ENCODE results near the gene TSEN2. TPM values are rescaled to one million over a fixed set of nuclear protein-coding genes. Genes with fewer than 3 reads are reported as not detected.

Gene TSEN2
- polyA plus RNA-seq, 3 donors from 2014 or later: 3.0 to 13.8 (median 9.0) TPM

DNA sequence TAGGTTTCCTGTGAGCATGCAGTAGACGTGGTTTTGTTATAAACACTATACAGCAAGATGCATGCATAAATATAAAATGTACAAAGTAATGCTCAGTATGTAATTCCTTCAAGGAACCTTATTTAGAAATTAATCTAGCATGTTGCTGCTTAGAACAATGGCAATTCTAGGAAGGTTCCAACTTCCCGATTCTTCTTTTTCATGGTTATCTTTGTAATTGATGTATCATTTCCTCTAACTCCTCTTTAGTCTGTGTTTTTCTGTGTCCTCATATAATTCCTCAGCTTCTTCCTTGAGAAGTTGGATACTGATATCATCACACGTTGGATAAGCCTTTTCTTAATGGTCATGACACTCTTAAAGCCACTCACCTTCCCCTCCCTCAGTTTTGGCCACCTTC is 3.5 kb downstream of the TSEN2 start:
- Mint-ChIP-seq H3K4me1 (peaks cover 24 to 26% of the 10 kb centered on the region in 2 donors), H3K4me3 (no peak overlapping the region), H3K27me3 (ENCODE audit: low read depth in 3 of 3) (peaks cover 6 to 13% (median 10%) of the 10 kb centered on the region in 3 donors), H3K9me3 (no peaks in the 10 kb centered on the region), H3K27ac (no peak overlapping the region), H3K36me3 (peaks cover 0 to 4% (median 4%) of the 10 kb centered on the region in 3 donors)
- no peak for DNase-seq

DNA sequence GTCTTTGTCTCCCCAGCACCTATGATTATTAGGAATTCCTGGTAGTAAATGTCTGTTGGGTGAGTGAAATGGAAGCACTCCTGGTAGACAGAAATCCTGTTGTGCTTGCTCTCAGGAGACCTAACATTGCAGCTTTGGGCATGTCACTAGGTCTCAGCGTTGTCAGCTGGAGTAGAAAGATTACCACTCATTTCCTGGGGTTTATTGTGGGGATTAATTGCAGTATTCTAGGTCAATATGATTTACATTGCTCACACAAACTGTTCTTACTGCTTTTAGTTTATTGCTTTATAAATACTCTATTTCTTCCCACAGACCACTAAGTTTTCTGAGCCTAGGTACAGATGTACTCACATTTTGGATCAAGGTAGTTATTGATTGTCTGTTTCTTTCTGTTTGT is 5.1 kb downstream of the TSEN2 start:
- H3K27me3 Mint-ChIP-seq (ENCODE audit: low read depth in 3 of 3): peaks cover 3 to 4% (median 3%) of the 10 kb centered on the region in 3 donors
- H3K27ac Mint-ChIP-seq: no peak overlapping the region
- peaks cover 4 to 9% (median 5%) of the 10 kb centered on the region in 3 donors for H3K36me3 Mint-ChIP-seq

GRCh38 chr3:12489832-12490231 is 5.6 kb downstream of the TSEN2 start:
- Mint-ChIP-seq H3K27ac (no peak overlapping the region), H3K4me1 (peaks cover 6 to 9% of the 10 kb centered on the region in 2 donors), H3K4me3 (no peak overlapping the region), H3K9me3 (no peaks in the 10 kb centered on the region), H3K27me3 (ENCODE audit: low read depth in 3 of 3) (peaks cover 0 to 2% (median 0%) of the 10 kb centered on the region in 3 donors), H3K36me3 (peaks cover 4 to 9% (median 5%) of the 10 kb centered on the region in 3 donors)
- DNase-seq: no peak

More for the DNA sequence above, 5.1 kb downstream of the TSEN2 start:
- Mint-ChIP-seq H3K4me1 (peaks cover 11 to 14% of the 10 kb centered on the region in 2 donors), H3K4me3 (no peak overlapping the region), H3K9me3 (no peaks in the 10 kb centered on the region)
- no peak for DNase-seq

GRCh38 chr3:12490547-12490946 is 6.3 kb downstream of the TSEN2 start:
- Mint-ChIP-seq H3K27me3 (ENCODE audit: low read depth in 3 of 3) (peaks cover 0 to 2% (median 0%) of the 10 kb centered on the region in 3 donors), H3K36me3 (peaks cover 4 to 9% (median 5%) of the 10 kb centered on the region in 3 donors), H3K9me3 (no peaks in the 10 kb centered on the region), H3K4me1 (peaks cover 0 to 2% of the 10 kb centered on the region in 2 donors), H3K27ac (no peak overlapping the region), H3K4me3 (no peak overlapping the region)
- DNase-seq: no peak

- Mint-ChIP-seq H3K9me3 (no peaks in the 10 kb centered on the region), H3K36me3 (peaks cover 11 to 33% (median 28%) of the 10 kb centered on the region in 3 donors)
These were observed 11.6 kb downstream of the TSEN2 start for GRCh38 chr3:12495749-12496452.

GRCh38 chr3:12496453-12496761 is 12.1 kb downstream of the TSEN2 start:
- Mint-ChIP-seq H3K36me3 (peaks cover 11 to 37% (median 29%) of the 10 kb centered on the region in 3 donors), H3K4me3 (no peak overlapping the region), H3K27me3 (ENCODE audit: low read depth in 3 of 3) (peaks cover 0 to 2% (median 0%) of the 10 kb centered on the region in 3 donors), H3K9me3 (no peaks in the 10 kb centered on the region), H3K27ac (no peak overlapping the region), H3K4me1 (no peaks in the 10 kb centered on the region)
- no peak for DNase-seq

More at GRCh38 chr3:12495749-12496452, 11.6 kb downstream of the TSEN2 start:
- DNase-seq: no peak
- Mint-ChIP-seq H3K27me3 (ENCODE audit: low read depth in 3 of 3) (peaks cover 0 to 2% (median 0%) of the 10 kb centered on the region in 3 donors), H3K4me1 (no peaks in the 10 kb centered on the region), H3K27ac (no peak overlapping the region), H3K4me3 (no peak overlapping the region)

GRCh38 chr3:12499474-12499873 is 15.2 kb downstream of the TSEN2 start:
- peaks cover 23 to 54% (median 35%) of the 10 kb centered on the region in 3 donors for H3K36me3 Mint-ChIP-seq
- peaks cover 0 to 3% (median 0%) of the 10 kb centered on the region in 3 donors for H3K27me3 Mint-ChIP-seq (ENCODE audit: low read depth in 3 of 3)
- H3K9me3 Mint-ChIP-seq: no peaks in the 10 kb centered on the region
- no peak overlapping the region for H3K4me3 Mint-ChIP-seq
- H3K27ac Mint-ChIP-seq: no peak overlapping the region
- DNase-seq: no peak
- H3K4me1 Mint-ChIP-seq: no peaks in the 10 kb centered on the region

GRCh38 chr3:12501360-12502020 is 17.2 kb downstream of the TSEN2 start:
- H3K27me3 Mint-ChIP-seq (ENCODE audit: low read depth in 3 of 3): peaks cover 0 to 2% (median 0%) of the 10 kb centered on the region in 3 donors
- H3K4me3 Mint-ChIP-seq: no peak overlapping the region

GRCh38 chr3:12503126-12503957 is 19.1 kb downstream of the TSEN2 start:
- H3K27me3 Mint-ChIP-seq (ENCODE audit: low read depth in 3 of 3): peaks cover 0 to 2% (median 0%) of the 10 kb centered on the region in 3 donors
- H3K9me3 Mint-ChIP-seq: no peaks in the 10 kb centered on the region
- no peak overlapping the region for H3K4me3 Mint-ChIP-seq
- DNase-seq: no peak
- no peak overlapping the region for H3K27ac Mint-ChIP-seq
- H3K36me3 Mint-ChIP-seq: peaks cover 18 to 50% (median 22%) of the 10 kb centered on the region in 3 donors
- no peaks in the 10 kb centered on the region for H3K4me1 Mint-ChIP-seq

More at GRCh38 chr3:12501360-12502020, 17.2 kb downstream of the TSEN2 start:
- Mint-ChIP-seq H3K9me3 (no peaks in the 10 kb centered on the region), H3K27ac (no peak overlapping the region), H3K36me3 (peaks cover 23 to 63% (median 34%) of the 10 kb centered on the region in 3 donors), H3K4me1 (no peaks in the 10 kb centered on the region)
- DNase-seq: no peak

- H3K27me3 Mint-ChIP-seq (ENCODE audit: low read depth in 3 of 3): peaks cover 0 to 2% (median 0%) of the 10 kb centered on the region in 3 donors
- no peak for DNase-seq
- H3K9me3 Mint-ChIP-seq: no peaks in the 10 kb centered on the region
- peaks cover 16 to 41% (median 21%) of the 10 kb centered on the region in 3 donors for H3K36me3 Mint-ChIP-seq
- no peak overlapping the region for H3K4me3 Mint-ChIP-seq
- no peak overlapping the region for H3K27ac Mint-ChIP-seq
- no peaks in the 10 kb centered on the region for H3K4me1 Mint-ChIP-seq
These were observed 22.0 kb downstream of the TSEN2 start for GRCh38 chr3:12506201-12506709.

DNA sequence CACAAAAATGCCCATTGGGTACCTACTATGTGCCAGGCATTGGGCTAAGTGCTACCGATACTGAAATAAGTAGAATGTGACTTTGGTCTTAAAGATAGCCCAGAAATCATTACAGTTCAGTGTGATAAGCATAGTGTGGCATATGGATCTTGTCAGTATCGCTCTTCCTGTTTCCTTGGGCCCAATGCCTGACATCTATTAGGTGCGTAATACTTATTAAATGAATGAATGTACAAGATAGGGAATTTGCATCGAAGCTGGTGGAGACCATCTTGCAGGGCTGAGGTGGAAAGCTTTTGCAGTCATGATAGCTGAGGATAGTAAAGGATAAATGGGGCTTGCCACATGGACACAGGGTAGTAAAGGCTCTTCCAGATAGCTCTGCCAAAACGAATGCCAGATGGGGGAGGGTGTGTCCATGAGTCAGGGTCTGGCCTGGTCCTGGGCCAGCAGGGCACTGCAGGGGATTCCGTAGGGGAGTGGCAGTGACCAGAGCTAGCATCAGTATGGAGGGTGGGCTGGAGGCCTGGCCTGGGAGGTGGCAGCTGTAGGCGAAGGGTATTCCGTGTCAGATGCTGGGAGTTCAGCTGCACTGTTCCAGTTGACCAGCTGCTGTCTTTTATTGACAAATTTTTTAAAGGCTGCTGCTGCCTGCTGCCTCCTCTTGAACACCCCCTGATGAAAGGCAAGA is 23.5 kb downstream of the TSEN2 start:
- peaks cover 16 to 32% (median 21%) of the 10 kb centered on the region in 3 donors for H3K36me3 Mint-ChIP-seq
- no peaks in the 10 kb centered on the region for H3K4me1 Mint-ChIP-seq

GRCh38 chr3:12508291-12508700 is 24.0 kb downstream of the TSEN2 start:
- Mint-ChIP-seq H3K36me3 (peaks cover 13 to 28% (median 16%) of the 10 kb centered on the region in 3 donors), H3K4me1 (no peaks in the 10 kb centered on the region)

More for the DNA sequence above, 23.5 kb downstream of the TSEN2 start:
- H3K9me3 Mint-ChIP-seq: no peaks in the 10 kb centered on the region
- no peak overlapping the region for H3K4me3 Mint-ChIP-seq
- DNase-seq: no peak
- H3K27me3 Mint-ChIP-seq (ENCODE audit: low read depth in 3 of 3): peaks cover 0 to 2% (median 0%) of the 10 kb centered on the region in 3 donors
- H3K27ac Mint-ChIP-seq: no peak overlapping the region

GRCh38 chr3:12509466-12509865 is 25.2 kb downstream of the TSEN2 start:
- H3K4me3 Mint-ChIP-seq: no peak overlapping the region
- H3K27me3 Mint-ChIP-seq (ENCODE audit: low read depth in 3 of 3): no peaks in the 10 kb centered on the region
- H3K36me3 Mint-ChIP-seq: peaks cover 4 to 19% (median 19%) of the 10 kb centered on the region in 3 donors
- H3K27ac Mint-ChIP-seq: no peak overlapping the region
- H3K4me1 Mint-ChIP-seq: no peaks in the 10 kb centered on the region
- peaks cover 0 to 4% (median 0%) of the 10 kb centered on the region in 6 donors for H3K9me3 Mint-ChIP-seq
- no peak for DNase-seq

More at GRCh38 chr3:12508291-12508700, 24.0 kb downstream of the TSEN2 start:
- Mint-ChIP-seq H3K4me3 (no peak overlapping the region), H3K27me3 (ENCODE audit: low read depth in 3 of 3) (peaks cover 0 to 2% (median 0%) of the 10 kb centered on the region in 3 donors), H3K9me3 (no peaks in the 10 kb centered on the region), H3K27ac (no peak overlapping the region)
- no peak for DNase-seq
